Stimulated activated CD4-positive, alpha-beta T cell treated with anti-CD3 and anti-CD28 coated beads, Interleukin-4, amount 100 ng/mL, for 4 hours (primary cell): Measurements from ENCODE around the gene TBC1D22A.
"Not testable (repeated sequence)": the region's sequence is repeated elsewhere in the genome, so short reads cannot be mapped to it uniquely, and the experiment has no call there.

Experiments used
- DNase-seq, 2 experiments: peaks; one replicate each; pipeline ENCODE4 v3.0.0-alpha.2; 2020

Gene TBC1D22A

DNA sequence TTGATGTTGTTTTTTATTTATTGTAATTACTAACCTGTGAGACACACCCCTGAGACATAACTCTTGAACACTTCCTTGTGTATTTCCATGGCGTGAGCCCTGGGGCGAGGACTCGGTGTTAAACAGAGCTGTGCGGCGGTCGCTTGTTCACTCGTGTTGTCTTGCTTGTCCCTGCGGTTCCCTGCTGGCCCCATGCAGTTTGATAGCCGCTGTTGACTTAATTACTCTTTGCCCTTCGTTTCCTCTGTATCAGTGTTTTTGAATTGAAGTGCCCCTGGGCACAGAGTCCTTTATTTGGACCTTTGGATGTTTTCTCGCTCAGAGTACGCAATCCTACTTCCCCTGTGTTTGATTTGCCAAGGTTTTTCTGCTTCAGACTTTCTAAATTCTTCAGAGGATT is 52.7 kb downstream of the TBC1D22A start:
- no peak for DNase-seq

DNA sequence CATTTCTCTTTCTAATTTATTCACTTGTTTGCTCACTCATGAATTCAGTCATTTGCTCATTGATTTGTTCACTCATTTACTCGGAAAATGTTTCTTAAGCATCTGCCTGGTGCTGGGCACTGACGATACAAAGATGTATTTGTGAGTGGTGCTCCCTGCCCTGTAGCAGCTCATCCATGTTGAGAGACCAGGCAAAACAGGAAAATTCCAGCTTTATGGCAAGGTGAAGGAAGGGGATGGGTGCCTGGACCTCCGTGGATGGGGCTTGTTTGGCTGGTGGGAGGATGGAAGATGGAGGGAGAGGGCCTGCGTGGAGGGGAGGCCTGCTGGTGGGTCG is 53.1 kb downstream of the TBC1D22A start:
- no peak for DNase-seq

DNA sequence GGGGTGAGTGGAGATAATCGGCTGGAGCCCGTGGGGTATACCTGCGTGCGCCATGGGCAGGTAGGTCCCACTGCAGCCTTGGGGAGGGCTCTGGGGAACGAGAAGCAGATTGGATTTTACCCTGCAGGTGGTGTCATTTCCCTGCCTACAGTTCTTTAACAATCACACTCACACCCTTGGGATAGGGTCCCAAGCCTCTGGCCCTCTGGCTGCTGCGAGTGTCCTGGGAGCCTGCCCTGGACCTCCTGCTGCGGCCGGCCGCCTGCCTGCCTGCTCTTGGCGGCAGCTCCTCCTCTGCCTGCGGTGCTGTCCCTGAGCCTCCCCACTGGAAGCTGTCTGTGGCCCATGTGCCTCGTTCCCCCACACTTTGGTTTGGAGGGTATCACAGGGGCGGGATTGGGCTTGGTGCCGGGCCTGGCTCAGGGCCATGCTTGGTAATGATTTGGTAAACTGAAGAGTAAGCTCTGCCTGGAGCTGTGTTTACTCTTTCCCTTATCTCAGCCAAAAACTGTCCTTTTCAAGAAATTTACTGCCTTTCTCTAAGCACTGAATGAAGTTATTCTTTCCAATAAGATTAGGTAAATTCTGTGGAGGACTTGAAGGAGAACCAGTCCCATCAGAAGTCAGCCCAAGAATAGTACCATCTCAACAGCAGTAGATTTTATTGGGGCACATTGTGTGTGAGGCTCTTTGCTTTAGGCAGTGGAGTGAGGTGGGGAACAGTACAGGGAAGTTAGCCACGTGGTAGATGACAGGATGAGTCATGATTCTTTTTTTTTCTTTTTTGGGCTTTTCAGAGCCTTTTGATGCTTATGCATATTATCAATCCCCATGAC is 53.7 kb downstream of the TBC1D22A start:
- no peak for DNase-seq

DNA sequence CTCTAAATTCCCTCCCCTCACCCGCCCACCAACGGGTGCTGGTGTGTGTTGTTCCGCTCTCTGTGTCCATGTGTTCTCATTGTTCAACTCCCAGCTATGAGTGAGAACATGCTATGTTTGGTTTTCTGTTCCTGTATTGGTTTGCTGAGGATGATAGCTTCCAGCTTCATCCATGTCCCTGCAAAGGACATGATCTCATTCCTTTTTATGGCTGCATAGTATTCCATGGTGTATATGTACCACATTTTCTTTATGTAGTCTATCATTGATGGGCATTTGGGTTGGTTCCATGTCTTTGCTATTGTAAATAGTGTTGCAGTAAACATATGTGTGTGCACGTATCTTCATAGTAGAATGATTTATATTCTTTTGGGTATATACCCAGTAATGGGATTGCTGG is 54.9 kb downstream of the TBC1D22A start:
- DNase-seq: not testable (repeated sequence)

DNA sequence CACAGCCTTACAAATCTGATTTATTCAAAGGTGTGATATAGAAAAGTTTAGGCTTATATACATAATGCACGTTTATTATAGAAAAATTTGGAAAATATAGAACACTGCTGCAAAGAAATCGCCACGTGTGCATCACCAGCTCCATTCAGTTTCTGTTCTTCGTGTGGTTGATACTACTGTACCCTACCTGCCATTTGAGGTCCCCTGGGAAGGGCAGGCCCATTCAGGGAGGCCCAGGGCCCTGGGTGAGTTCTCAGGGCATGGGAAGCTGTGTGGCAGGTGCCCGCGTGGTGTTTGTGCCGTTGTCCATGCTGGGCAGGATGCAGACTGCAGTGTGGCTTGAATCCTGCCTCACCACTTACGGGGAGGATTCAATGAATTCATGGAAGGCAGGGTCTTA is 60.8 kb downstream of the TBC1D22A start:
- DNase-seq: no peak

DNA sequence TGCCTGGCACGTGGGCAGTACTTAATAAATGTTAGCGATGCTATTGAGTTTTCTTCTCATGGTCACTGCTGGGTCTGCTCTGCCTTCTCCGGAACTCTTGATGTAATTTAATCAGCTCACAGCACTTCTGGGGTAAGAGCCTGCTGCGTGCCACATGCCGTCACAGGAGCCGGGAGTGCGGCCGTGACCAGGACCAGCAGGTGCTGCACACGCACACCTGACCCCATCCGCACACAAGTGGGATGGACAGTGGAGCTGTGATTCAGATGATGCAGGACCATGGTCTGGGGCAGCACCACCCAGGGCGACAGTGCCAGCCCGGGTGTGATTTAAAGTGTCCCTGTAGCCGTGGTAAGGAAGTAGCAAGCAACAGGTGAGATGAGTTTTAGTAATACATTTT is 61.2 kb downstream of the TBC1D22A start:
- DNase-seq: no peak

DNA sequence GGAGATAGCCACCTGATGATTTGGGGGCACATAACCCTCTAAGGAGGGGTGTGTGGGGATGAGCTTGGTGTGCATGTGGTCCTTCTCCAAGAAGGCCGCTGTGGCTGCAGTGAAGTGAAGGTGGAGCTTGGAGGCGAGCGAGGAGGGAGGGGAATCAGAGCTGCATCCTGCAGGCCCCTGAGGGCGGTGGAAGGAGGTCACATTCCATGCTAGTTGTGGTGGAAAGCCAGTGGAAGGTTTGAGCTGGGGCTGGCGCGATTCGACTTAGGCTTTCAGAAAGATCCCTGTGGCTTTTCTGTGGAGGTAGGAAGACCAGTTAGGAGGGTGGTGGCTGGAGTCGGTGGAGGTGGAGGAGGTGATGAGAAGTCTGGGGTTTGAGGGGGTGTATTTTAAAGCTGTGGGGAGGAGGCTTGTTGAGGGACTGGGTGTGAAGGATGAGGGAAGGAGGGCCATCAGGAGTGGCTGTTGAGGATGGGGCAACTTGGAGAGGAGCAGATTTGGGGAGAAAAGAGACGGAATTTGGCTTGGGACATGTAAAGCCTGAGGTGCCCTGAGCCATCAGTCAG is 62.0 kb downstream of the TBC1D22A start:
- no peak for DNase-seq

DNA sequence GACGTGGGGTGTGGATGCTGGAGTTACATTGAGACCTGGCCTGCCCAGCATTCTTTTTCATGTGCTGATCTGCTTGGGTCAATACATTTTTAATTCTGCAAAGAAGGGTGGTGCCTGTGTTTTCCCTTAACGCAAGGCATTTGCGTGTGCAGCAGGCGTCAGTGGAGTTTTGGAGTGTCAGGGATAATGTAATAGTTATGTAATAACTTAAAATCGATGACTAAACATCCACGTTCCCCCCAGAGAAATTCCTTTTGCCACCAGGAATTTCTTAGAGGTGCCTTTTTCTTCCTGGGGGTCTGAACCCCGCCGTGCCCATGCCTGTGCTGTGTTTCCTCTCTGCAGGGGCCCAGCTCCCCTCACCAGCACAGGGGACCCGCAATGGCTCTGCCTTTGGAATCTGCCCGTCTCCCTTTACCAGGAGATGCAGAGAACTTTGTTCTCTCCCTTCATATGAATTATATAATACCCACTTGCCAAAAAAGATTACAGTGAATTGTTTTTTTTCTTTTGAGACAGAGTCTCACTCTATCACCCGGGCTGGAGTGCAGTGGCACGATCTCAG is 62.6 kb downstream of the TBC1D22A start:
- no peak for DNase-seq

DNA sequence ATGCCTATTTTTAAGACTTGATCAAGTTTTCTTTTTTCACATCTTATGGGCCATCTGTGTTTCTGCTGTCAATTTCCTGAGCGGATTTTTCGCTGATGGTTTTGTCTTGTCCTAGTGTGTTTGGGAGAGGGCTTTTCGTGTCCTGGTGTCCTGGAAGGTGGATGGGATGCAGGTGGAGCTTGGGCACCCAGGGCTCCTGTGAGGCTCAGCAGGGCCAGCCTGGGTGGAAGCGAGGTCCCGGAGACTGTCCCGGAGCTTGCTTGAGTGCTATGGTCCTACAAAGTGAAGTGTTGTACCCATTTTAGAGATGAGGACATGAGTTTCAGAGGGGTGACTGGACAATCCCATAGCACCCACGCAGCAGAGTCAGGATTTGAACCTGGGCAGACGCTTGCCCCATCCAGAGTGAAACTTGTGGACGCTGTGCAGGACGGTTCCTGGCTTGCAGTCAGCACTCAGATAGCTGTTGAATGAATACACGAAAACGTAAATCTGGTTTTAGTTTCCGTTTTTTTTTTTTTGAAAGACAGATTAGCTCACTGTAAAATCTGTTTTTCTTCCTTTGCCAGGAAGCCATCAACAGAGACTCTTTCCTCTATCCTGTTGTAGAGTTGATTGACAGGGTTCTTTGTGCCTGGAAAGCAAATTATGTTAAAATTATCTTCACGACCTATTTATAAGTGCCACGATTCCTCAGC is 64.1 kb downstream of the TBC1D22A start:
- DNase-seq: no peak

DNA sequence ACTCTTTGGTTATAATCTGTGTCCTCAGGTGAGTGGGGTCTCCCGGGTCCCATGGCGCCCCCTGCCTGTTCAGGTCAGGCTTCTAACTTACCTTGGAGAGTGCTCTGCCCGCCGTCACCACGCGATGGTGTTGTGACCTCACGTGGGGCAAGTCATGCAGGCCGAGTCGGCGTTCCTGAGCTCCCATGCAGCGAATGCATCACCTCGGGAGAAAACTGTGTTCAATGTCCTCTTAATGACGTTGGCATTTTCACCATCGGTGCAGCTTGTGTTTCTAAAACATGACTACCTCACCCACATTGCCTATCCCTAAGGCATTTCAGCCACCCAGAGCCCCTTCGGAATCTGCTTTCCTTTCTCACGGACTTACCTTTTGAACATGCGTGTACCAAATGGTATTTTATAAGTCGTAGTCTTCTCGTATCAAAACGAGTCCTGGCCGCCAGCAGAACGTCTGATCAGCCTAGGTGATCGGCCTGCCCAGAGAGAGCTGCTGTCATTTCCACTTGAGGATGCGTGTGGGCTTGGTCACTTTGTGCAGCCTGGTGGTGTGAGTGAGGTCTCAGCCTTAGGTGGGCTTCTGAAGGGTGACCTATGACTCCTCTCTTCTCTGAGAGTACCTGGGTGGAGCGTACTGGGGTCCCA is 64.8 kb downstream of the TBC1D22A start:
- DNase-seq: no peak

DNA sequence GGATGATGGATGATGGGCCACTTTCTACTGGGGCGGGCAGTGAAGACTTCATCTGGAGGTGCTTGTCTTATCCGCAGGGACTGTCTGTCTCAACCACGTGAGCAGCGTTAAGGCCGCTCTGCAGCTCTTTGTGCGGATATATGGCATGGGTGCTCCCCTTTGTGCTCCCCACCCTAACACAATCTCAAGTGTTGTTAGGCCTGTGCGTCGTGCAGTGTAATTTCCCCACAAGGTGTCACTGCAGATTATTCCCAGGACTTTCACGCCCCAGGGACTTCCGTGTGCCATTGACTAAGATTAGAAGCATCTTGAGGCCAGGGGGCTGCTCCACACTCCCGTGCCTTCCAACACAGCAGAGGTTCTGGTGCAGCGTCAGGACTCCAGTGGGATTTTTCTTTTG is 65.3 kb downstream of the TBC1D22A start:
- DNase-seq: no peak

DNA sequence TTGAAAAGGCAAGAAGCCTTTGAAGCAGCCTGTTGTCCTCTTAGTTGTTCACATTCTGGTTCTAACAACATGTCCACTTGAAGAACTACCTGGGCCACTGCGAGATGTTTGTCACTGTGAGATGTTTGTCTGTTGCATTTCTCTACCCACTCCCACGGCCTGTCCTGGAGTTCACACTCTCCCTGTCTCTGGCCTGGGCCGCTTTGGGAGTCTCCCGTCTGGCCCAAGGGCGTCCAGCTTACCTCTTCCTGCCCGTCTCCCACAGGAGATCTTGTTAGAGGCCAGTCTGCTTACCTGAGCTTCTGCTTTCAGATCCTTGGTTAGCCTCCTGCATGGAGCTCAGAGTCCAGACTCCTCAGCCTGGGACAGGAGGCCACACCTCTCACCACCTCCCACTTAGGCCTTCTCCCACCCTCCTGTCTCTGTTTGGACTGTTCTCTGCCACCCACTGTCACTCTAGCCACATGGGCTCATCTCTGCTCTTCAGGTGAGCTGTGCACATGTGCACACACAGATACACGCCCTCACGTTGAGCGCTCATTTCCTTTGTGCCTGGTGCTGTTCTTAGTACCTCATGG is 66.0 kb downstream of the TBC1D22A start:
- DNase-seq: no peak

DNA sequence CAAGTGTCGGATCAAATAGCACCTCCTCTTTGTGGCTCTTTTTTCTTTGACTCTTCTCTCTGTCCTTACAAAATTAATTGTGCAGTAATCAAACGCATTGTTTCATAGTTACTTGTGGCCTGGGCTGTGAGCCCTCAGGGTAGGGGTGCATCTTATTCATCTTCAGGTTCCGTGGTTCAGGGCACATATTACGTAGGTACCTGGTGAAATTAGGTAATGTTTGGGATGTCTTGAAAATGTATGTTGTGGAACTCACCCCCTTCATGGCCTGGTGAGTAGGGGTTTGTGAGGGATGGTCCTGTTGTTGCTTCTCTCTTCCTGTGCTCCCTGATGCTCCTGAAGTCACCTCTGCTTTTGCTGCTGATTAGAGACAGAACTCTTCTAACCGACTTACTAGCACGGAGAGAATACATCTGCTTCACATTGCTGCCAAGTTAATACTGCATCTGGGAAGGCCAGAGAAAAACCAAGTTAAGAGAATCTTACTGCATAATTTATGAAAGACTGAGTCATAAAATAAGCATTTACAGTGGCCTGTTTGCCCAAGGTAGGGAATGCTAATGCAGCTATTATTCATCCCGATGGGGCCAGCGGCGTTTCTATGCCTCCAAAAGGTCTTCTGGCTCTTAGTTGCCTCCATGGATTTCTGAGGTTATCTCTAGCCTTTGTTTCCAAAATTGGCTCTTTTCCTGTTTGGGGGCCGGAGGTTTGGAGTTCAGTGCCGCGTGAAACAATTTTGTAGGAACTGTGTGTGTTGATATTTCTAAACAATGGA is 66.9 kb downstream of the TBC1D22A start:
- DNase-seq: no peak

DNA sequence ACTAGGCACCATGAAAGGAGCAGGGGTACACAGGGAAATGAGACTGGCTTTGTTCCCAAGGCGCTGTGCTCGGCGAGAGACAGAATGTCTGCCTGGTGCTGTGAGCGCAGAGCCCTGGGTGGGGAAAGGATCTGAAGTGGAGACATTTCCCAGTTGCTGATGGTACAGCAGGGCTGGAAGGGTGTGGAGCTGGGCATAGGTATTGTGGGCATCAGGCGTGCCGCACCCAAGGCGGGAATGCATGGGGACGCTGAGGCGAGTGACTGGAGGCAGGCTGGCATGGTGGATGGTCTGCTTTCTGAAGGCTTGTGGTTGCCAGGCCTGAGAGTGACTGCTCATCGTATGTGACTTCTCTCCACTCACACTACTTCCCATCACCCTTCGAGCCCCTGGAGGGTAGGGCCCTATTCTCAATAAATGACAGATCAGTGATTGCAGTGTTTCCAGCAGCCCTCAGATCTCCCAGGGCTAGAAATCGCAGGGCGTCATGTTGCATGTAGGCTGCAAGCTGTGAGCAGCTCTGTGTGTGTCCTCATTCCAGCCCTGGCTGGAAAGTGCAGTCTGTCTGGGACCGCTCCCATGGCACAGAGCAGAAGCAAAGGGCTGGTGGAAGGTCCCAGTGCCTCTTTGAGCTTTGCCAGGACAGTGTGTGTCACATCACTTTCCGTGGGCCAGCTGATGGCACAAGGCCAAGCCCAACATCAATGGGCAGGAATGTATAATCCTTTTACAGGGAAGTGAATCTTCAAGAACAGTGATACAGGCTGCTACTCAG is 67.7 kb downstream of the TBC1D22A start:
- no peak for DNase-seq

DNA sequence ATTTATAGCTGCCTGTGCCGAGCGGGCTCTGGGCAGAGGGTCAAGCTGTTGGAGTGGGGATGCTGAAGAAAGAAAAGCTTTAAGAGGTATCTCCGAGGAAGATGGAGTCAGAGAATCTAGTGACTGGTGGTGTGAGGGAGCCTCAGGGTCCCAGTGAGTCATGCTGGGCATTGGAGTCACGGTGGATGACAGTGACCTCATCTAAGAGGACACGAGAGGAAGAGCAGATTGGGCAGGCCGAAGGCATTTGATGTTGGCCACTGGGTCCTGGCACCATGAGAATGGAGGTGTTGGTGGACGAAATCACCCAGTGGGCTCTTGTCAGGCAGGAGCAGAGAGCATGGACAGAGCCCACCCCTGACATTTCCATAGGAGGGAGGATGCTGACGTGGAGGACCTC is 68.4 kb downstream of the TBC1D22A start:
- DNase-seq: no peak

DNA sequence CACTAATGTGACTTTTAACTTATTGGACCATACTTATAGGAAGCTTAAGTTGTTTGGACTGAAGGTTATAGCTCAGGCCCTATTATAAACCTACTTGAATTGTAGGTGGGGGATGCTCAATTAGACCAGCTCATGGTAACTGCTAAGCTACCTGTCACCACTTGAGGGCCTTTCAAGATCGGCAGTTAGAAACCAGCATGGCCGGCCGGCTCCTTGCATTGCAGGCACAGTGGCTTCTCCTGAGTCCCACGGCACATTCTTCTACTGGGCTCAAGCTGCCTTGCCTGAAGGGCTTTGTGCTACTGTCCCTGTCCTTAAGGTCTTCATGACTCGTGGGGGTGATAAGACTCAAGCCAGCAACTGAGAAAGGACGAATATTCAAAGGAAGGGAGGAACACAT is 70.8 kb downstream of the TBC1D22A start:
- no peak for DNase-seq

DNA sequence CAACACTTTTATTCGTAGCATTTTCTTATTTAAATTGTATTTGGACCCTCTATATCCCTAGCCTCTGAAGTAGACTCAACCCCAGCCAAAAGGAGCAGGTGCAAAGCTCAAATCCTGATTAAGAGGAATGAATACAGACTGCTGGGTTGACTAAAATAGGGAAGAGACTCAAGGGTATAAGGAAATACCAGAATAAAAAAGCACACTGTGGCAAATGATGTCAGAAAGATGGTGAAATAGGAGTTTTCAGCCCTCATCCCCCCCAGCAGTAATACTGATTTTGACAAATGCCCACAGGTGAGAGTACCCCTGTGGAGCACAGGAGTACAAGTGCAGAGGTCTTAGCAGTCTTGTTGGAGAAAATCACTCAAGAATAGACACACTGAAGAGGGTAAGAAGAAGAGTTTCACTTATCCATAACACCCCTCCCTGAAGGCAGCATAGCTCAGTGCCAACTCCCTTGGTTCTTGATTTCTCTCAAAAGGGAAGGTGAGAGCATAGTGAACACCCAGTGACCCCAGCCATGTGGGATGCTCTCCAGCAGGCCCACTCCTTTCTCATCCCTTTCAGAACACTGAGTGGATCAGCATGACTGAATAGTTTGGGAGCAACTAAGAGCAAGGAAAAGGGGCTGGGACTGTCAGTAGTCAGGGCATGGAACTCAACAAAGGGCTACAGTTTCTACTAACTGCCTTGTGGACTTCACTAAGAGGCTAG is 71.7 kb downstream of the TBC1D22A start:
- no peak for DNase-seq

DNA sequence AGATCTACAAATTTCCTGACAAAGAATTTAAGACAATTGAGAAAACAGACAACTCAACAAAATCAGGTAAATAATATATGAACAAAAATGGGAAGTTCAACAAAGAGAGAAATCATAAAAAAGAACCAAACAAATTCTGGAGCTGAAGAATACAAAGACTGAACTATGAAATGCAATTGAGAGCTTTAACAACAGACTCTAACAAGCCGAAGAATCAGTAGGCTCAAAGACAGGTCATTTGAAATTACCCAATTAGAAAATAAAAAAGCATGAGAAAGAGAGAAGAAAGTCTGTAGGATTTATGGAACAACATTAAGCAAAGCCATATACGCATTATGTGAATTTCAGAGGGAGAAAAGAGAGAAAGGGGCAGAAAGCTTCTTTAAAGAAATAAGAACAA is 72.8 kb downstream of the TBC1D22A start:
- no peak for DNase-seq

DNA sequence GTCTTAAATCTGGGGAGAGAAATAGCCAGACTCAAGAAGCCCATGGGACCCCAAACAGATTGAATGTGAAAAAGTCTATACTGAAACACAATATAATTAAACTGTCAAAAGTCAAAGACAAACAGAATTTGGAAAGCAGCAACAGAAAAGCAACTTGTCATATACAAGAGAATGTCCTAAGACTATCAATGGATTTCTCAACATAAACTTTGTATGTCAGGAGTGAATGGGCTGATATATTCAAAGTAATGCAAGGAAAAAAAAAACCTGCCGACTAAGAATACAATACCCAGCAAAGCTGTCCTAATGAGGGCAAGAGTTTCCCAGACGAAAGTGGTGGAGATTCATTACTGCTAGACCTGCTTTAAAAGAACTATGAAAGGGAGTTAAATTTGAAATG is 73.2 kb downstream of the TBC1D22A start:
- no peak for DNase-seq

DNA sequence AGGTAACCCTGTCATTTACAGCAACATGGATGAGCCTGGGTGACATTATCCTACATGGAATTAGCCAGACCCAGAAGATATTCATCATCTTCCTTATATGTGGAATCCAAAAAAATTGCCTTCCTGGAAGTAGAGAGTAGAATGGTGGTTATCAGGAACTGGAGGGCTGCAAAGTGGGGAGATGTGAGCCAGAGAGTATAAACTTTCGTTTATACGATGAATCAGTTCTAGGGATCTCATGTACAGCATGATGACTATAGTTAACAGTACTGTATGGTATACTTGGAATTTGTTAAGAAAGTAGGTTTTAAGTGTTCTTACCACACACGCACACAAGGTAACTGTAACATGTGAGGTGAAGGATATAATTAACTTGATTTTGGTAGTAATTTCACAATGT is 79.1 kb downstream of the TBC1D22A start:
- DNase-seq: no peak

DNA sequence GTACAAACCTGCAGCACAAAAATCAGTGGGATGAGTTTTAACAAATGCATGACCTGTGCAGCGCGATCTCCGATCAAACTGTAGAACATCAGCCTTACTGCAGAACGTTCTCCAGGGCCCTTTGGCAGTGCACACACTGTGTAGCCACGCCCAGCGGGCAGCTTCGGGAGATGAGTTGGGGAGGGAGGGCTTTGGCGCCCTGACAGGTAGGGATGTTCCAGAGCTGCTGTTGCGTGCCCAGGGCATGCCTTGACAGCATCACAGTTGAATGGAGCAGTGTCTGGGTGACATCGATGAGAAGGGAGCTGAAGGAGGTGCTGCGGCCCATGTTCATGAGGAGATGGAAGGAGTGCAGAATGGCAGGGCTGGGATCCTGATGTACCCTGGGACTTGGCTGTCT is 80.2 kb downstream of the TBC1D22A start:
- no peak for DNase-seq
